ENCODE measurements around the gene EN1. TPM values are rescaled to one million over a fixed set of nuclear protein-coding genes. Genes with fewer than 3 reads are reported as not detected.

The EN1 gene
- total and polyA plus RNA-seq, 2 experiments from 2014 or later: 0.21 to 0.24 TPM

DNA sequence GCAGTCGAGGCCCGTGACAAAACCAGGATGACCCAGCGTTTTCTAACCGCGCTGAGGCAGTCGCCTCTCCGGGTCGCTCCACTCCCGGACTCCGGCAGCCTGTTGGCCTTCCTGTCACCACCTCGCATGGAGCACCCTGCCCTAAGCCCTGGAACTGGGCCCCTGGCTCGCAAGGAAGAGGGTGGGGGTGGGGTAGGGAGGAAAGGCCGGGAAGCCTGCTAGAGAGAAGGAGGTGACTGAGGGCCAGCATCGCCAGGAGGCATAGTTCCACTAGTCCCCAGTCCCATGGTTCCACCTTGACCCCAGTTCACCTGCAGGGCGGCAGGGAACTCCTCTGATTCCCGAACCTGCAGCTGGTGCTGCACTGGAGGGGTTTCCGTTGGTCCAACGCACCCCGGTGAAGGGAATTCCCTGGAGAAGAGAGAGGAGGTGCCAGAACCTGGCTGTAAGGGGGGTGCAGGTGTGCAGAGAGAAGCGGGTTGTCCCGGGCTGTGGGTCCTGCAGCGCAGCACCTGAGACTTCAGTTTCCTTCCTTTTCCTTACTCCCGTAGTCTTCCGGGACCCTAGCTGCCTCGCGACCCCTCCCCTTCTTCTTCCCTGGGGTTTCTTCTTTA, 11.8 kb upstream of the EN1 start:
- Histone ChIP-seq H3K27ac (ENCODE audit: low read depth) (no peak overlapping the region), H3K4me1 (ENCODE audit: insufficient read depth) (peaks cover 58% of the 10 kb centered on the region), H3K4me2 (peak overlapping the region; percentile 86), H3K79me2 (replicated peaks; ENCODE audit: insufficient read depth) (no peaks in the 10 kb centered on the region), H4K20me1 (replicated peaks; ENCODE audit: insufficient read depth) (no peaks in the 10 kb centered on the region), H3K27me3 (ENCODE audit: insufficient read depth) (peaks cover 89% of the 10 kb centered on the region), H2AFZ (peak overlapping the region; percentile 94), H3K9me2 (ENCODE audit: insufficient read depth) (no peaks in the 10 kb centered on the region), H3K36me3 (ENCODE audit: insufficient read depth) (no peaks in the 10 kb centered on the region), H3K4me3 (peak overlapping the region; percentile 60), H3F3A (replicated peaks; ENCODE audit: low read depth) (0 out of 2 replicates have a peak, but pooled peaks cover 4% of the 10 kb centered on the region)
- peak; percentile 1; the same call in 2 of the 3 replicates for ATAC-seq
- peak overlapping the region; percentile 58 for H3K4me3 Mint-ChIP-seq
- H3K27ac Mint-ChIP-seq: no peak overlapping the region
- no peaks in the 10 kb centered on the region; the same call in 2 of the 3 replicates for H3K9me3 Mint-ChIP-seq
- TF ChIP-seq EZH2 (IDR thresholded peaks at IDR 0.05; ENCODE audit: low read depth, unreplicated experiment): peak; percentile 72
- no peak for TF ChIP-seq ZNF331 (CRISPR knock-in tag; IDR thresholded peaks at IDR 0.05; ENCODE audit: low read depth)
- peak; percentile 49 for TF ChIP-seq EZH2phosphoT487 (IDR thresholded peaks at IDR 0.05; ENCODE audit: unreplicated experiment)
- peaks cover 38% of the 10 kb centered on the region for H3K4me1 Mint-ChIP-seq
- DNase-seq (ENCODE audit: low spot score): peak; percentile 60
- peaks cover 85% of the 10 kb centered on the region for H3K27me3 Mint-ChIP-seq (ENCODE audit: insufficient read depth, low read depth, poor library complexity)
- H3K36me3 Mint-ChIP-seq (ENCODE audit: low read depth): no peaks in the 10 kb centered on the region; the same call in 2 of the 3 replicates

DNA sequence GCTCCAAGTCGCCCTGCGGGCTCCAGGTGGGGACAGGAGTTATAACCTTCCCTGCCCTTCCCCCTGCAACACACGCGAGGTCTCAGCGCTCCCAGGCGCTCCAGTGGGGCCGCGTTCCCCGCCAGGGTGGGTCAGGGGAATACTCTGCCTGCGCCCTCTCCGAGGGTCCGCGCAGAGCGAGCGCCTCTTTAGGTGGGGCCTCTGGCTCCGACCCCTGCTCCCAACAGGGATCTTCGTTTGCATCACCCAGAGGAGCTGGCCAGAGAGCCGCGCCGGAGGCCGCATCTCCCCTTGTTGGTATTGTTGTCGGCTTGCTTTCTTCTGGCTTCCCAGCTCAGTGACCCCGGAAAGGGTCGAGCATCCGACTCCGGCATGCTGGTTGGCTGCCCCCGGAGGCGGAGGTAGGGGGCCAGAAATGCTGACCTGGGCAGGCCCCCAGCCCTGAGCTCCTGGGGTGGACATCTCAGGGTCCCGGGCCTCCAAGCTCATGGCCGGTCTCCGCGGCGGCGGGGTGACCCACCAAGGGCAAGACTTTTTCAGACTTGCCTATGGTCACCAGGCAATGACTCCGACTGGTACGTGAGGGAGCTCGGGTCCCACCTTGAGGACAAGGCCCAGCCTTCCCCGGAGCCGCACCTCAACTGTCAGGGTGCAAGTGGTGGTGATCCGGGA, 11.2 kb upstream of the EN1 start:
- Histone ChIP-seq H4K20me1 (replicated peaks; ENCODE audit: insufficient read depth) (0 out of 2 replicates have a peak, but pooled peaks cover 4% of the 10 kb centered on the region), H3K4me3 (peak overlapping the region; percentile 60), H3K9me2 (ENCODE audit: insufficient read depth) (no peaks in the 10 kb centered on the region), H3F3A (replicated peaks; ENCODE audit: low read depth) (peaks cover 8% of the 10 kb centered on the region; the same call in 1 of the 2 replicates), H3K27ac (ENCODE audit: low read depth) (no peak overlapping the region), H3K4me1 (ENCODE audit: insufficient read depth) (peaks cover 64% of the 10 kb centered on the region), H3K79me2 (replicated peaks; ENCODE audit: insufficient read depth) (no peaks in the 10 kb centered on the region), H2AFZ (peak overlapping the region; percentile 94), H3K27me3 (ENCODE audit: insufficient read depth) (peaks cover 95% of the 10 kb centered on the region), H3K4me2 (peak overlapping the region; percentile 86), H3K36me3 (ENCODE audit: insufficient read depth) (no peaks in the 10 kb centered on the region)
- Mint-ChIP-seq H3K27ac (no peak overlapping the region), H3K36me3 (ENCODE audit: low read depth) (no peaks in the 10 kb centered on the region; the same call in 2 of the 3 replicates), H3K4me1 (peaks cover 43% of the 10 kb centered on the region), H3K4me3 (peak overlapping the region; percentile 58), H3K27me3 (ENCODE audit: insufficient read depth, low read depth, poor library complexity) (peaks cover 87% of the 10 kb centered on the region), H3K9me3 (no peaks in the 10 kb centered on the region; the same call in 2 of the 3 replicates)
- peak; percentile 4 for ATAC-seq
- peak; percentile 59 for DNase-seq (ENCODE audit: low spot score)
- no peak for TF ChIP-seq ZNF114 (CRISPR knock-in tag; IDR thresholded peaks at IDR 0.05)
- no peak for TF ChIP-seq REST (IDR thresholded peaks at IDR 0.05; ENCODE audit: unreplicated experiment)
- no peak for TF ChIP-seq STAT1 (IDR thresholded peaks at IDR 0.05; ENCODE audit: unreplicated experiment)
- TF ChIP-seq EZH2phosphoT487 (IDR thresholded peaks at IDR 0.05; ENCODE audit: unreplicated experiment): peak; percentile 87
- no peak for TF ChIP-seq NANOG (IDR thresholded peaks at IDR 0.05; ENCODE audit: borderline replicate concordance)
- no peak for TF ChIP-seq ZNF462 (CRISPR knock-in tag; IDR thresholded peaks at IDR 0.05)
- peak; percentile 78 for TF ChIP-seq EZH2 (IDR thresholded peaks at IDR 0.05; ENCODE audit: low read depth, unreplicated experiment)
- TF ChIP-seq ZNF331 (CRISPR knock-in tag; IDR thresholded peaks at IDR 0.05; ENCODE audit: low read depth): no peak
- no peak for TF ChIP-seq CREB1 (CRISPR knock-in tag; IDR thresholded peaks at IDR 0.05; ENCODE audit: low read depth)

All from GM23338 (cell line).